ENCODE measurements around the gene GBP2. TPM values are rescaled to one million over a fixed set of nuclear protein-coding genes. Genes with fewer than 3 reads are reported as not detected.

GBP2 gene
- total and polyA plus RNA-seq, 9 of the 15 experiments (the other 6 are each of a cell fraction or from before 2014, with no cell fraction given) = 0.45 to 2.2 (median 0.69) TPM

DNA sequence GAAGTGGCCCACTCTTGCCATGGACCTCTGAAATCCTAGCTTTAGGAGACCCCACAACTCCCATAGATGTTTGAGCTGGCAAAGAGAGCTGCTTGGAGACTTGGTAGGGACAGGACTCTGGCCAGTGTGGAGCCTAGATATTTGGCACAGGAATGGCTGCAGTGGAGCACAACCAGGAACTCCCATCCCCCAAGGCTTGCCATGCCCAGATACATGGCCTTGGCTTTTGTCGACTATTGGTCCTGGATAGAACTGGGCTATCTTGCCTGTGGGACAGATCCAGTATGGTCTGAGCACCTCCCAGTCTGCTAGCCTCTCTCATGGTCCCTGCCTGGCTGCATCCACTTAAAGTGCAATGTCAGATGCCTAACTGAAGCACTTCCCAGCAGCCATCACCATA is 7.8 kb upstream of the GBP2 start:
- TF ChIP-seq PML (IDR thresholded peaks at IDR 0.05; ENCODE audit: low read length) (no peak), ZNF384 (IDR thresholded peaks at IDR 0.05; ENCODE audit: low read depth, low read length) (no peak), ZNF217 (CRISPR knock-in tag; IDR thresholded peaks at IDR 0.05) (no peak), RBM15 (IDR thresholded peaks at IDR 0.05; ENCODE audit: insufficient read depth, low read length) (no peak), ZNF778 (CRISPR knock-in tag; IDR thresholded peaks at IDR 0.05) (no peak), ETV1 (tag; conservative IDR thresholded peaks at IDR 0.05; ENCODE audit: low read depth) (no peak), RFX1 (IDR thresholded peaks at IDR 0.05) (no peak), U2AF2 (optimal IDR thresholded peaks at IDR 0.05; ENCODE audit: low read depth, low read length) (no peak), EP300 (IDR thresholded peaks at IDR 0.05; ENCODE audit: low read length) (no peak)
- H3K27ac ChIP-seq (ENCODE audit: extremely low read depth, low read depth, low read length) = no peak overlapping the region
- FAIRE-seq (no peak), ATAC-seq (no peak), DNase-seq (ENCODE audit: extremely low read depth in 1 of 4, low spot score in 3 of 4) (no peak)
- no TSS peak for BruUV-seq (replicated peaks)
- no peaks in the 10 kb centered on the region for H3K9me1 ChIP-seq (ENCODE audit: control insufficient read depth, insufficient read depth, low read length)
- no CpG with 5 or more reads among the region's 1 CpG for WGBS (ENCODE audit: insufficient coverage, low coverage, missing lambda C conversion rate)
- H3K9me3 ChIP-seq (replicated peaks; ENCODE audit: control insufficient read depth, insufficient read depth, low read depth, low read length) = no peaks in the 10 kb centered on the region
- H3K27me3 ChIP-seq (ENCODE audit: control insufficient read depth in 2 of 2, insufficient read depth in 2 of 2, low read length in 2 of 2) = no peaks in the 10 kb centered on the region
- H4K20me1 ChIP-seq (replicated peaks; ENCODE audit: control insufficient read depth, insufficient read depth, low read length) = no peaks in the 10 kb centered on the region
- no peak overlapping the region for H3K9ac ChIP-seq (ENCODE audit: insufficient read depth in 1 of 2, low read depth in 2 of 2, low read length in 2 of 2)
- H2AFZ ChIP-seq (ENCODE audit: low read depth, low read length) = no peak overlapping the region
- H3K4me2 ChIP-seq (ENCODE audit: insufficient read depth, low read length) = no peak overlapping the region
- no peaks in the 10 kb centered on the region for H3K79me2 ChIP-seq (ENCODE audit: control insufficient read depth, insufficient read depth, low read length)
- CTCF ChIA-PET (ENCODE audit: low intra/inter-chr PET ratio) = no interaction called here
- no peaks in the 10 kb centered on the region for H3K36me3 ChIP-seq (ENCODE audit: control insufficient read depth, insufficient read depth, low read length)
- POLR2A ChIA-PET = interaction anchor here (1.5 kb wide), 1 partner anchor 12 kb away, joined by 3 read pairs; no protein-coding TSS in a partner anchor
- intact Hi-C loops (cut with micrococcal nuclease) = no loop called here
- in situ Hi-C loops (cut with MboI) = no loop called here
- no peaks in the 10 kb centered on the region for H3K4me1 ChIP-seq (replicated peaks in 1 of 2; ENCODE audit: control insufficient read depth in 2 of 2, insufficient read depth in 2 of 2, low read length in 2 of 2)
- H3K4me3 ChIP-seq = no peak overlapping the region

Measured in K562 (cell line).